Lung (tissue), 12 donors: ENCODE data around the gene ELF5. TPM values are rescaled to one million over a fixed set of nuclear protein-coding genes. Genes with fewer than 3 reads are reported as not detected.
A peak's percentile ranks its signal among the peaks of the same experiment; 100 is the strongest.

Source experiments
- ATAC-seq: fragments of 200-7000 bp; cut with Tn5 transposase; one replicate; pipeline ENCODE4 v1.9.1; 2020; ENCODE audit warnings: moderate number of reproducible peaks; ENCODE audit not compliant: insufficient read depth, low FRiP score
- DNase-seq, 3 donors: peaks; one replicate each; pipeline ENCODE4 v3.0.0-alpha.2; 2013 to 2017
- H3K27ac ChIP-seq, 2 donors: one replicate each; pipeline ENCODE4 v1.5.1; 2013; ENCODE audit warnings: mild to moderate bottlenecking in 2 of 2, moderate library complexity in 2 of 2, control low read depth in 1 of 2, inconsistent platforms in 1 of 2, low read depth in 1 of 2, low read length in 1 of 2
- H3K27me3 ChIP-seq, 3 donors: one replicate each; pipeline ENCODE4 v1.5.1; 2013; ENCODE audit warnings: low read length in 2 of 3; ENCODE audit not compliant: control insufficient read depth in 3 of 3, insufficient read depth in 3 of 3
- H3K36me3 ChIP-seq, 4 donors: one replicate each; pipeline ENCODE4 v1.5.1; 2013; ENCODE audit warnings: low read length in 4 of 4, mild to moderate bottlenecking in 1 of 4, moderate library complexity in 1 of 4; ENCODE audit not compliant: control insufficient read depth in 4 of 4, insufficient read depth in 4 of 4
- H3K4me1 ChIP-seq, 5 donors: one replicate each; pipeline ENCODE4 v1.5.1; 2013; ENCODE audit warnings: low read length in 5 of 5, mild to moderate bottlenecking in 2 of 5, moderate library complexity in 1 of 5; ENCODE audit not compliant: control insufficient read depth in 5 of 5, insufficient read depth in 5 of 5
- H3K4me3 ChIP-seq: one replicate; pipeline ENCODE4 v1.5.1; 2013; ENCODE audit warnings: mild to moderate bottlenecking, control low read depth, moderate library complexity
- H3K9ac ChIP-seq, 2 donors: one replicate each; pipeline ENCODE4 v1.5.1; 2013; ENCODE audit warnings: low read length in 2 of 2, control low read depth in 1 of 2; ENCODE audit not compliant: insufficient read depth in 1 of 2
- H3K9me3 ChIP-seq, 4 donors: one replicate each; pipeline ENCODE4 v1.5.1; 2013; ENCODE audit warnings: low read length in 3 of 4, mild to moderate bottlenecking in 1 of 4, moderate library complexity in 1 of 4; ENCODE audit not compliant: control insufficient read depth in 4 of 4, insufficient read depth in 3 of 4
- CTCF ChIP-seq: IDR thresholded peaks from 2 replicates; pipeline ENCODE4 v1.5.1; 2012; ENCODE audit warnings: mild to moderate bottlenecking; ENCODE audit errors: control extremely low read depth, extremely low read depth
- WGBS, 2 donors: extraction: QIAGEN DNeasy Blood & Tissue Kit; methylation state at CpG; one replicate each; pipeline ENCODE4 v1.1.7; 2013; 5-methylcytosine and 5-hydroxymethylcytosine counted together
- polyA plus RNA-seq, 2 donors: library from polyadenylated mRNA; stranded (reverse); fragments of 200-250 nt; gene quantifications; one replicate each; pipeline ENCODE4 v1.2.1, GENCODE V29; 2013
- total RNA-seq, 2 donors: library from RNA; depleted of rRNA in 1 of 2; stranded (reverse); fragments of >200 nt in 1 of 2; gene quantifications; one replicate each; pipeline ENCODE4 v1.2.1, GENCODE V29; 2014 to 2021
- donor health status: control.
- donor health status: control.
- donor health status: Bipolar disorder and iron deficiency.
- donor health status: healthy.
- donor health status: DM: yes; HTN: yes; CAD: no.

The ELF5 gene
- total and polyA plus RNA-seq, 4 donors, result 1.4 to 24.6 (median 7.2) TPM

GRCh38 chr11:34454308-34455032, 59.1 kb downstream of the ELF5 start:
- no peaks in the 10 kb centered on the region for H3K27me3 ChIP-seq
- peaks cover 29 to 58% (median 46%) of the 10 kb centered on the region in 4 donors for H3K36me3 ChIP-seq
- ATAC-seq (no peak), DNase-seq (no peak)
- peak overlapping the region in 1 of 2 donors; percentile 15 for H3K9ac ChIP-seq
- no peak overlapping the region for H3K4me3 ChIP-seq
- H3K9me3 ChIP-seq, result peaks cover 0 to 1% (median 0%) of the 10 kb centered on the region in 4 donors
- peak overlapping the region in 1 of 2 donors; percentile 21 for H3K27ac ChIP-seq
- TF ChIP-seq CTCF, result no peak
- H3K4me1 ChIP-seq, result peaks cover 0 to 11% (median 2%) of the 10 kb centered on the region in 5 donors
- WGBS, 2 donors, result 95 to 100% methylated on average over 1 of the region's 1 CpG

- TF ChIP-seq CTCF, result no peak
- ATAC-seq, result no peak
- no peak overlapping the region for H3K27ac ChIP-seq
- WGBS, 2 donors, result 33 to 81% methylated on average over 3 of the region's 3 CpGs
- H3K9me3 ChIP-seq, result no peaks in the 10 kb centered on the region
- H3K27me3 ChIP-seq, result no peaks in the 10 kb centered on the region
- no peak overlapping the region for H3K9ac ChIP-seq
- peaks cover 0 to 33% (median 5%) of the 10 kb centered on the region in 5 donors for H3K4me1 ChIP-seq
- no peak overlapping the region for H3K4me3 ChIP-seq
- H3K36me3 ChIP-seq, result peaks cover 17 to 35% (median 28%) of the 10 kb centered on the region in 4 donors
- DNase-seq, result no peak
These were observed 62.5 kb downstream of the ELF5 start for GRCh38 chr11:34451053-34451452.

GRCh38 chr11:34449013-34449412, 64.6 kb downstream of the ELF5 start:
- TF ChIP-seq CTCF, result no peak
- no peak for ATAC-seq

More at GRCh38 chr11:34449013-34449412, 64.6 kb downstream of the ELF5 start:
- H3K9ac ChIP-seq, result no peak overlapping the region
- no peak overlapping the region for H3K4me3 ChIP-seq
- peaks cover 14 to 32% (median 21%) of the 10 kb centered on the region in 4 donors for H3K36me3 ChIP-seq
- no peaks in the 10 kb centered on the region for H3K9me3 ChIP-seq
- H3K27ac ChIP-seq, result no peak overlapping the region
- WGBS, 2 donors, result 21 to 30% methylated on average over 3 of the region's 3 CpGs
- H3K4me1 ChIP-seq, result peaks cover 0 to 28% (median 5%) of the 10 kb centered on the region in 5 donors
- H3K27me3 ChIP-seq, result no peaks in the 10 kb centered on the region
- no peak for DNase-seq
